WTC11 (cell line): ENCODE measurements around the gene ARFIP1.

Experiments
- ATF3 ChIP-seq: sonication (generic); formaldehyde crosslinking; conservative IDR thresholded peaks from 2 replicates; pipeline ENCODE4 v1.8.1; 2022; ENCODE audit warnings: mild to moderate bottlenecking, missing genetic modification reagents
- CREB1 ChIP-seq: sonication (generic); formaldehyde crosslinking; IDR thresholded peaks from 2 replicates; pipeline ENCODE4 v1.8.0; 2023; ENCODE audit warnings: mild to moderate bottlenecking, missing genetic modification reagents
- CTCF ChIP-seq: fragments of 200-600 bp; IDR thresholded peaks from 2 replicates; pipeline ENCODE4 v1.8.0; 2022; ENCODE audit warnings: antibody characterized with exemption
- ETV6 ChIP-seq: sonication (generic); formaldehyde crosslinking; IDR thresholded peaks from 2 replicates; pipeline ENCODE4 v1.8.1; 2022; ENCODE audit warnings: mild to moderate bottlenecking, missing genetic modification reagents
- IRF2 ChIP-seq: sonication (generic); formaldehyde crosslinking; IDR thresholded peaks from 2 replicates; pipeline ENCODE4 v1.8.0; 2022; ENCODE audit warnings: low read depth, missing genetic modification reagents, borderline replicate concordance
- NR1H2 ChIP-seq: sonication (generic); formaldehyde crosslinking; IDR thresholded peaks from 2 replicates; pipeline ENCODE4 v1.9.0; 2021; ENCODE audit warnings: mild to moderate bottlenecking, moderate library complexity, missing genetic modification reagents
- NR3C1 ChIP-seq: sonication (generic); formaldehyde crosslinking; conservative IDR thresholded peaks from 2 replicates; pipeline ENCODE4 v1.8.1; 2023; ENCODE audit warnings: low read depth, mild to moderate bottlenecking, missing genetic modification reagents
- RELA ChIP-seq: sonication (generic); formaldehyde crosslinking; IDR thresholded peaks from 2 replicates; pipeline ENCODE4 v1.8.1; 2022; ENCODE audit warnings: missing genetic modification reagents, mild to moderate bottlenecking, borderline replicate concordance
- USF1 ChIP-seq: sonication (generic); formaldehyde crosslinking; IDR thresholded peaks from 2 replicates; pipeline ENCODE4 v1.8.0; 2022; ENCODE audit warnings: mild to moderate bottlenecking, missing genetic modification reagents
- ZNF263 ChIP-seq: sonication (generic); formaldehyde crosslinking; IDR thresholded peaks from 2 replicates; pipeline ENCODE4 v1.8.1; 2022; ENCODE audit warnings: low read depth, mild to moderate bottlenecking, moderate library complexity, missing genetic modification reagents
- ZNF281 ChIP-seq: sonication (generic); formaldehyde crosslinking; IDR thresholded peaks from 2 replicates; pipeline ENCODE4 v1.8.0; 2023; ENCODE audit warnings: mild to moderate bottlenecking, missing genetic modification reagents

GRCh38 chr4:152815078-152815477 lies 35.3 kb downstream of the ARFIP1 start:
- no peak for TF ChIP-seq ZNF281 (CRISPR knock-in tag)
- no peak for TF ChIP-seq NR1H2
- TF ChIP-seq ZNF263 (CRISPR knock-in tag) = no peak
- no peak for TF ChIP-seq USF1 (CRISPR knock-in tag)
- TF ChIP-seq CTCF = no peak
- no peak for TF ChIP-seq RELA
- no peak for TF ChIP-seq NR3C1 (CRISPR knock-in tag)
- no peak for TF ChIP-seq ATF3 (CRISPR knock-in tag)
- no peak for TF ChIP-seq CREB1 (CRISPR knock-in tag)
- no peak for TF ChIP-seq IRF2 (CRISPR knock-in tag)
- TF ChIP-seq ETV6 (CRISPR knock-in tag) = no peak
